Measurements from ENCODE around the gene SCT.

Gene SCT

DNA sequence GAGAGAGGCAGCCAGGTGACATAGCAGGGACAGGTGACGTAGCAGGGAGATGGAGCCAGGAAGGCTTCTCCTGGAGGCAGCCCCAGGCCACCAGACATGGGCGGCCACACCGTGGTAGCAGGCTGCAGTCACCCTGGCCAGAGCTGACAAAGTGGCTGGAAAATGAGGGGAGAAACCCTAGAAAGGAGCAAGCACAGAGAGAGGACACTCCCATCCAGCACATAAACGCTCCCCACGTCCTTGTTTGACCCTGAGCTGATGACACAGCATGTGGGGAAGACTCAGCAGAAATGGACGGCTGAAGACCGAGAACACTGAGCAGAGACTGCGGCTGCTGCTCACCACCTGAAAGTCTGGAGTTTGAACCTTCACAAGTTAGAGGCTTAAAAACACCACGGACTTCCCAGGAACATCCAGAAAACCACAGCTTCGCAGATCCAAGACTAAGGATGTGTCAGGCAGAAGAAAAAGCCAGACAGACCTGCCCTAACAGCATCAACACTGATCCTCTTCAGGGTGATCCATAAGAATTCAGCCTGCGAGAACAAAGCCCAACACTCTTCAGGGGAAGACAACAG is 38.8 kb upstream of the SCT start:
- no peak overlapping the region for H3K27ac ChIP-seq (replicated peaks)

DNA sequence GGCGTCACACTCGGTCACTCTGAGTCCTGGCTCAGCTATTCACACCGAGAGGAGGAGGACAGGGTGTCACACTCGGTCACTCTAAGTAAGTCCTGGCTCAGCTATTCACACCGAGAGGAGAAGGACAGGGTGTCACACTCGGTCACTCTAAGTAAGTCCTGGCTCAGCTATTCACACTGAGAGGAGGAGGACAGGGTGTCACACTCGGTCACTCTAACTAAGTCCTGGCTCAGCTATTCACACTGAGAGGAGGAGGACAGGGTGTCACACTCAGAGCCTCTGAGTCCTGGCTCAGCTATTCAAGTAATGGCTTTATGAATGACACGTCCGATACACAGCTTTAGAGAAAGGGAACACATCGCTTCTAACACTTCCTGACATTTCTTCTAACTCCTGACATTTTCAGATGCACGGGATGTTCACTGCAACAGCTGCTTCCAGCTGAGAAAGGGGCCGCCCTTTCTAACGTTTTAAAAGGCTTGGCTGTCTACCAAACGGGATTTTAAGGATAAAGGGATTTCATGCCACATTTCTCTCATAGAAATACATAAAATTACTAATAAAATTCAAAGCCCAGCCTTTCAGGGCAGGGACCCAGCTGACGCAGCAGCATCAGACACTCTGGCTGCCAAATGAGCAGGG is 38.2 kb upstream of the SCT start:
- no peak overlapping the region for H3K27ac ChIP-seq (replicated peaks)
- no peak for TF ChIP-seq SPI1 (IDR thresholded peaks at IDR 0.05; ENCODE audit: borderline replicate concordance, low read depth)
- TF ChIP-seq GABPA (IDR thresholded peaks at IDR 0.05; ENCODE audit: low read depth) = no peak
- no peak for TF ChIP-seq POLR2AphosphoS5 (IDR thresholded peaks at IDR 0.05; ENCODE audit: low read depth)
- TF ChIP-seq, protein P1, sequence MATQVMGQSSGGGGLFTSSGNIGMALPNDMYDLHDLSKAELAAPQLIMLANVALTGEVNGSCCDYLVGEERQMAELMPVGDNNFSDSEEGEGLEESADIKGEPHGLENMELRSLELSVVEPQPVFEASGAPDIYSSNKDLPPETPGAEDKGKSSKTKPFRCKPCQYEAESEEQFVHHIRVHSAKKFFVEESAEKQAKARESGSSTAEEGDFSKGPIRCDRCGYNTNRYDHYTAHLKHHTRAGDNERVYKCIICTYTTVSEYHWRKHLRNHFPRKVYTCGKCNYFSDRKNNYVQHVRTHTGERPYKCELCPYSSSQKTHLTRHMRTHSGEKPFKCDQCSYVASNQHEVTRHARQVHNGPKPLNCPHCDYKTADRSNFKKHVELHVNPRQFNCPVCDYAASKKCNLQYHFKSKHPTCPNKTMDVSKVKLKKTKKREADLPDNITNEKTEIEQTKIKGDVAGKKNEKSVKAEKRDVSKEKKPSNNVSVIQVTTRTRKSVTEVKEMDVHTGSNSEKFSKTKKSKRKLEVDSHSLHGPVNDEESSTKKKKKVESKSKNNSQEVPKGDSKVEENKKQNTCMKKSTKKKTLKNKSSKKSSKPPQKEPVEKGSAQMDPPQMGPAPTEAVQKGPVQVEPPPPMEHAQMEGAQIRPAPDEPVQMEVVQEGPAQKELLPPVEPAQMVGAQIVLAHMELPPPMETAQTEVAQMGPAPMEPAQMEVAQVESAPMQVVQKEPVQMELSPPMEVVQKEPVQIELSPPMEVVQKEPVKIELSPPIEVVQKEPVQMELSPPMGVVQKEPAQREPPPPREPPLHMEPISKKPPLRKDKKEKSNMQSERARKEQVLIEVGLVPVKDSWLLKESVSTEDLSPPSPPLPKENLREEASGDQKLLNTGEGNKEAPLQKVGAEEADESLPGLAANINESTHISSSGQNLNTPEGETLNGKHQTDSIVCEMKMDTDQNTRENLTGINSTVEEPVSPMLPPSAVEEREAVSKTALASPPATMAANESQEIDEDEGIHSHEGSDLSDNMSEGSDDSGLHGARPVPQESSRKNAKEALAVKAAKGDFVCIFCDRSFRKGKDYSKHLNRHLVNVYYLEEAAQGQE (IDR thresholded peaks at IDR 0.05; ENCODE audit: insufficient replicate concordance, low read depth) = no peak
- TF ChIP-seq, protein P2, sequence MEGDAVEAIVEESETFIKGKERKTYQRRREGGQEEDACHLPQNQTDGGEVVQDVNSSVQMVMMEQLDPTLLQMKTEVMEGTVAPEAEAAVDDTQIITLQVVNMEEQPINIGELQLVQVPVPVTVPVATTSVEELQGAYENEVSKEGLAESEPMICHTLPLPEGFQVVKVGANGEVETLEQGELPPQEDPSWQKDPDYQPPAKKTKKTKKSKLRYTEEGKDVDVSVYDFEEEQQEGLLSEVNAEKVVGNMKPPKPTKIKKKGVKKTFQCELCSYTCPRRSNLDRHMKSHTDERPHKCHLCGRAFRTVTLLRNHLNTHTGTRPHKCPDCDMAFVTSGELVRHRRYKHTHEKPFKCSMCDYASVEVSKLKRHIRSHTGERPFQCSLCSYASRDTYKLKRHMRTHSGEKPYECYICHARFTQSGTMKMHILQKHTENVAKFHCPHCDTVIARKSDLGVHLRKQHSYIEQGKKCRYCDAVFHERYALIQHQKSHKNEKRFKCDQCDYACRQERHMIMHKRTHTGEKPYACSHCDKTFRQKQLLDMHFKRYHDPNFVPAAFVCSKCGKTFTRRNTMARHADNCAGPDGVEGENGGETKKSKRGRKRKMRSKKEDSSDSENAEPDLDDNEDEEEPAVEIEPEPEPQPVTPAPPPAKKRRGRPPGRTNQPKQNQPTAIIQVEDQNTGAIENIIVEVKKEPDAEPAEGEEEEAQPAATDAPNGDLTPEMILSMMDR (IDR thresholded peaks at IDR 0.05; ENCODE audit: insufficient read depth, low read length) = no peak

More for the DNA sequence above, 38.8 kb upstream of the SCT start:
- Histone ChIP-seq H3K4me3 (replicated peaks; ENCODE audit: insufficient read depth, low read length) (no peak overlapping the region), H3K27me3 (ENCODE audit: insufficient read depth, poor library complexity, severe bottlenecking) (no peaks in the 10 kb centered on the region)
- TF ChIP-seq GABPA (IDR thresholded peaks at IDR 0.05; ENCODE audit: low read depth) (no peak), POLR2AphosphoS5 (IDR thresholded peaks at IDR 0.05; ENCODE audit: low read depth) (no peak), SPI1 (IDR thresholded peaks at IDR 0.05; ENCODE audit: borderline replicate concordance, low read depth) (no peak)
- TF ChIP-seq, protein P2 (IDR thresholded peaks at IDR 0.05; ENCODE audit: insufficient read depth, low read length) = no peak
- TF ChIP-seq, protein P1 (IDR thresholded peaks at IDR 0.05; ENCODE audit: insufficient replicate concordance, low read depth) = no peak
- peak in 1 of 2 experiments; percentile 50 for DNase-seq (ENCODE audit: low read depth in 1 of 2, low spot score in 1 of 2)

DNA sequence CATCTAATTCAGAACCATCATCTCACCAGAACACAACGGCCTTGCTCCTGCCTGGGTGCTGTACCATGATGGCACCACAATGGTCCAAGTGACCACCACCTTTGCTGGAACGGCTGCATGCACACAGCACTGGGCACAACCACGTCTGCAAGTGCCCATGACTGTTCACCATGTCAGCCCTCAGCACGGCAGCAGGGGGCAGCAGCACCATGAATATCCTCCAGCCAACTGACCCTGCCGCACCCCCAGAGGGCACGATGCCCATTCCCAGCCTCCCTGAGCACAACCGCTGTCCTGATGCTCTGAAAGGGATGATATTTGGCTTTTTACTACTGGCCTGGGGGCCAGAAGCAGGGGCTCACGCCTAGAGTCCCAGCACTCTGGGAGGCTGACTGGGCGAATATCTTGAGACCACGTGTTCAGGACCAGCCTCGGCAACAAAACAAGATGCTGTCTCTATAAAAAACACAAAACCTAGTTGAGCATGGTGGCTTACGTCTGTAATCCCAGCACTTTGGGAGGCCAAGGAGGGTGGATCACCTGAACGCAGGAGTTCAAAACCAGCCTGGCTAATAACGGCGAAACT is 35.8 kb upstream of the SCT start:
- TF ChIP-seq GABPA (IDR thresholded peaks at IDR 0.05; ENCODE audit: low read depth) (no peak), SPI1 (IDR thresholded peaks at IDR 0.05; ENCODE audit: borderline replicate concordance, low read depth) (no peak), POLR2AphosphoS5 (IDR thresholded peaks at IDR 0.05; ENCODE audit: low read depth) (no peak)
- TF ChIP-seq, protein P2 (IDR thresholded peaks at IDR 0.05; ENCODE audit: insufficient read depth, low read length) = peak; percentile 63
- TF ChIP-seq, protein P1 (IDR thresholded peaks at IDR 0.05; ENCODE audit: insufficient replicate concordance, low read depth) = no peak
- Histone ChIP-seq H3K27ac (replicated peaks) (no peak overlapping the region), H3K27me3 (ENCODE audit: insufficient read depth, poor library complexity, severe bottlenecking) (no peaks in the 10 kb centered on the region), H3K4me3 (replicated peaks; ENCODE audit: insufficient read depth, low read length) (no peak overlapping the region)
- peak in 1 of 2 experiments; percentile 65 for DNase-seq (ENCODE audit: low read depth in 1 of 2, low spot score in 1 of 2)

More for the DNA sequence above, 38.2 kb upstream of the SCT start:
- Histone ChIP-seq H3K27me3 (ENCODE audit: insufficient read depth, poor library complexity, severe bottlenecking) (no peaks in the 10 kb centered on the region), H3K4me3 (replicated peaks; ENCODE audit: insufficient read depth, low read length) (no peak overlapping the region)
- no peak for DNase-seq (ENCODE audit: low read depth in 1 of 2, low spot score in 1 of 2)
